Measurements from ENCODE around the gene ATP11A. TPM values are rescaled to one million over a fixed set of nuclear protein-coding genes. Genes with fewer than 3 reads are reported as not detected.
"Not testable (repeated sequence)": the region's sequence is repeated elsewhere in the genome, so short reads cannot be mapped to it uniquely, and the experiment has no call there.

ATP11A gene
- total and polyA plus RNA-seq, 8 donors: 271 to 502 (median 458) TPM

DNA sequence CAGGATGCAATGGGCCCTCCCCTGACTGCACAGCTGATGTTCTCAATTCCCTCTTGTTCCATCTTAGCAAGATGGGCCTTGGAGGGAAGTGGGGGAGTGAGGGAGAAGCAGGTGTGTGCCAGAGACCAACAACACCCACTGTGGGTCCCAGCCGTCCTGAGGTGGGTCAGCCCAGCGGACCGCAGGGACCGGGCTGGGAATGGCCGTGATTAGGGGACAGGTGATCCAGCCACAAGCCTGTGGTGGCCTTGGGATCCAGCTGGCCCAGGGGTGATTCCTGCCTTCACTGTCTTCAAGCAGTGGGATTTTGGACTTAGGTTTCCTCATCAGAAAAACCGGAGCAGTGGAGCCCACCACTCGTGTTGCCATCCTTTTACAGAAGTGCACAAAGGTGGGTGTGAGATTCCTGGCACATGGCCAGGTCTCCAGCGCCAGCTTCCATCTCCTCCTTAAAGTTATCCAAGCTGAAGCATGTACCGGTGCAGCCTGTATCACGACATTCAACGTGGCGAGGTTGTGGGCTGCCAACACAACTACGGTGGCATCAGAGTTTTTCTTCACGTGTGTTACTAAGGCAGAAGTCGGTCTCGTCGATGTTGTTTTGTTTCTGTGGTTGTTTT lies 9.0 kb upstream of the ATP11A start:
- H3K9me3 ChIP-seq: no peaks in the 10 kb centered on the region
- H3K4me3 ChIP-seq: no peak overlapping the region
- no peak overlapping the region for H3K27ac ChIP-seq
- TF ChIP-seq, protein P1, sequence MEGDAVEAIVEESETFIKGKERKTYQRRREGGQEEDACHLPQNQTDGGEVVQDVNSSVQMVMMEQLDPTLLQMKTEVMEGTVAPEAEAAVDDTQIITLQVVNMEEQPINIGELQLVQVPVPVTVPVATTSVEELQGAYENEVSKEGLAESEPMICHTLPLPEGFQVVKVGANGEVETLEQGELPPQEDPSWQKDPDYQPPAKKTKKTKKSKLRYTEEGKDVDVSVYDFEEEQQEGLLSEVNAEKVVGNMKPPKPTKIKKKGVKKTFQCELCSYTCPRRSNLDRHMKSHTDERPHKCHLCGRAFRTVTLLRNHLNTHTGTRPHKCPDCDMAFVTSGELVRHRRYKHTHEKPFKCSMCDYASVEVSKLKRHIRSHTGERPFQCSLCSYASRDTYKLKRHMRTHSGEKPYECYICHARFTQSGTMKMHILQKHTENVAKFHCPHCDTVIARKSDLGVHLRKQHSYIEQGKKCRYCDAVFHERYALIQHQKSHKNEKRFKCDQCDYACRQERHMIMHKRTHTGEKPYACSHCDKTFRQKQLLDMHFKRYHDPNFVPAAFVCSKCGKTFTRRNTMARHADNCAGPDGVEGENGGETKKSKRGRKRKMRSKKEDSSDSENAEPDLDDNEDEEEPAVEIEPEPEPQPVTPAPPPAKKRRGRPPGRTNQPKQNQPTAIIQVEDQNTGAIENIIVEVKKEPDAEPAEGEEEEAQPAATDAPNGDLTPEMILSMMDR (IDR thresholded peaks at IDR 0.05): no peak
- intact Hi-C loops (cut with DNase I): no loop called here
- H3K4me1 ChIP-seq: no peaks in the 10 kb centered on the region
- DNase-seq: no peak
- no peak for ATAC-seq
- H3K27me3 ChIP-seq: no peaks in the 10 kb centered on the region
- H3K36me3 ChIP-seq: no peaks in the 10 kb centered on the region

- ATAC-seq (no peak), DNase-seq (no peak)
- Histone ChIP-seq H3K9me3 (no peaks in the 10 kb centered on the region), H3K4me3 (no peak overlapping the region), H3K27me3 (no peaks in the 10 kb centered on the region), H3K36me3 (no peaks in the 10 kb centered on the region), H3K27ac (no peak overlapping the region), H3K4me1 (peaks cover 0 to 22% of the 10 kb centered on the region in 2 donors)
- intact Hi-C loops (cut with DNase I): no loop called here
- TF ChIP-seq, protein P1 (IDR thresholded peaks at IDR 0.05): no peak
Measured at GRCh38 chr13:112683581-112683980, 6.3 kb upstream of the ATP11A start.

DNA sequence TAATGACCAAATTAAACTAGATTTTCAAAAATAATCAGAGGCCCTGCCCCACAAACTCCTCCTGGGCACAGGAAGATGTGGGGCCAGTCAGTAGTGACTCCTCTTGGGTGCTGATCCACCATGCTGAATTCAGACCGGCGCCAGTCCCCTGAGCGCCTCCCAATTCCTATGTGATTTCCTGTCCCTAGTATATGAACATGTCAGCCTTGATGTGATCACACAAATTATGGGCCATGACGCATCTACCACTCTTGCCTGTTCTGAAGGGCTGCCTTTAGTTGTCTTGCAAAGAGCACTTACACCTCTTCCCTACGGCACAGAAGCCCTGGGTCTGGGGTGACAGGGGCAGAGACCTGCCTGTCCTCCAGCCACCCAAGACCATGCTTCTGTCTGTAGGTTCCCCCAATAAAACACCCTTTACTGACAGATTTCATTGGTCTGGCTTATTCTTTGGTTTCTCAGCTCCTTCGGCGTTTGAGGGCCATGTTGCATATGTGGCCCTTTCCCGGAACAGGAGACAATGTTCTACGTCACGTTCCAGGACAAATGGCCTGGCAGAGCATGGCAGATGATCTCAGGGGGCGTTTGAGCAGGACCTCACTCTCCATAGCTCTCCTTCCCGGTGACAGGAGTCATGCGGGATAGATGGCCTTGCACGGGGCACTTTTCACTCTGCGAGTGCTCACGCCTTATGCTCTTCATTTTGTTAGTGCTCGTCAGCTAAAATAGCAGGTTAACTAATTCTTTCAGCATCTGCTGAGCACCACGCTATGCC lies 5.6 kb upstream of the ATP11A start:
- no peak overlapping the region for H3K4me3 ChIP-seq
- DNase-seq (no peak), ATAC-seq (no peak)
- TF ChIP-seq, protein P1 (IDR thresholded peaks at IDR 0.05): no peak
- H3K27me3 ChIP-seq: no peaks in the 10 kb centered on the region
- H3K4me1 ChIP-seq: peaks cover 0 to 29% of the 10 kb centered on the region in 2 donors
- intact Hi-C loops (cut with DNase I): no loop called here
- no peaks in the 10 kb centered on the region for H3K36me3 ChIP-seq
- peak overlapping the region; percentile 49 to 69 for H3K27ac ChIP-seq
- no peaks in the 10 kb centered on the region for H3K9me3 ChIP-seq

GRCh38 chr13:112685189-112685805 lies 4.5 kb upstream of the ATP11A start:
- H3K27me3 ChIP-seq; H3K36me3 ChIP-seq; intact Hi-C loops (cut with DNase I); H3K9me3 ChIP-seq; H3K4me3 ChIP-seq: not testable (repeated sequence)
- peak; percentile 57 for ATAC-seq
- peaks cover 0 to 32% of the 10 kb centered on the region in 2 donors for H3K4me1 ChIP-seq
- DNase-seq: peak in 2 of 4 donors; percentile 63 to 73
- H3K27ac ChIP-seq: peak overlapping the region; percentile 61 to 78

GRCh38 chr13:112685896-112686295 lies 3.9 kb upstream of the ATP11A start:
- no peak for DNase-seq
- TF ChIP-seq, protein P1 (IDR thresholded peaks at IDR 0.05): no peak
- H3K9me3 ChIP-seq: no peaks in the 10 kb centered on the region
- intact Hi-C loops (cut with DNase I): no loop called here
- peak overlapping the region; percentile 61 to 78 for H3K27ac ChIP-seq
- peaks cover 0 to 32% of the 10 kb centered on the region in 2 donors for H3K4me1 ChIP-seq
- H3K4me3 ChIP-seq: no peak overlapping the region
- ATAC-seq: peak; percentile 54
- no peaks in the 10 kb centered on the region for H3K36me3 ChIP-seq
- H3K27me3 ChIP-seq: no peaks in the 10 kb centered on the region

All from left lung (tissue), 10 donors.